ENCODE data around the gene CORO2A. TPM values are rescaled to one million over a fixed set of nuclear protein-coding genes. Genes with fewer than 3 reads are reported as not detected.

The CORO2A gene
- total and polyA plus RNA-seq, 2 donors (not counting 3 experiments of a cell fraction or from before 2014, with no cell fraction given), result 0.35 to 0.53 TPM

- FAIRE-seq (no peak), DNase-seq (ENCODE audit: low read depth, low spot score) (no peak)
- no peaks in the 10 kb centered on the region for H3K27me3 ChIP-seq (ENCODE audit: control insufficient read depth in 2 of 2, insufficient read depth in 2 of 2, low read length in 2 of 2)
- CTCF ChIA-PET, result no interaction called here
- TF ChIP-seq MYC (IDR thresholded peaks at IDR 0.05; ENCODE audit: low read depth, low read length) (no peak), EZH2 (IDR thresholded peaks at IDR 0.05; ENCODE audit: borderline replicate concordance, low read depth, low read length, severe bottlenecking) (no peak), FOS (IDR thresholded peaks at IDR 0.05; ENCODE audit: borderline replicate concordance, insufficient read depth, low read length) (no peak), POLR2AphosphoS5 (IDR thresholded peaks at IDR 0.05; ENCODE audit: insufficient read depth, low read depth, low read length) (no peak), GATA2 (IDR thresholded peaks at IDR 0.05; ENCODE audit: insufficient read depth, insufficient read length, low read depth, low read length) (no peak), CTCF (IDR thresholded peaks at IDR 0.05; ENCODE audit: extremely low read depth in 1 of 2, insufficient read depth in 1 of 2, low read depth in 1 of 2, low read length in 2 of 2) (no peak), JUN (IDR thresholded peaks at IDR 0.05; ENCODE audit: borderline replicate concordance, insufficient read depth, insufficient read length, low read depth) (no peak), POLR2A (IDR thresholded peaks at IDR 0.05; ENCODE audit: low read depth, low read length) (no peak)
- TF ChIP-seq, protein P1, sequence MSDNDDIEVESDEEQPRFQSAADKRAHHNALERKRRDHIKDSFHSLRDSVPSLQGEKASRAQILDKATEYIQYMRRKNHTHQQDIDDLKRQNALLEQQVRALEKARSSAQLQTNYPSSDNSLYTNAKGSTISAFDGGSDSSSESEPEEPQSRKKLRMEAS (IDR thresholded peaks at IDR 0.05; ENCODE audit: insufficient read depth, insufficient read length), result no peak
- H3K4me3 ChIP-seq (replicated peaks in 1 of 3; ENCODE audit: insufficient read depth in 1 of 3, low read depth in 1 of 3, low read length in 3 of 3), result no peak overlapping the region
- H3K9me1 ChIP-seq (replicated peaks; ENCODE audit: control insufficient read depth, extremely low read depth, insufficient read depth, low read length), result no peaks in the 10 kb centered on the region
- BruUV-seq (replicated peaks), result no TSS peak
- H3K36me3 ChIP-seq (ENCODE audit: control insufficient read depth in 2 of 2, extremely low read depth in 1 of 2, insufficient read depth in 2 of 2, low read length in 2 of 2), result no peaks in the 10 kb centered on the region
- no peak overlapping the region for H3K4me2 ChIP-seq (ENCODE audit: insufficient read depth, low read length)
- POLR2A ChIA-PET, result no interaction called here
- H3K27ac ChIP-seq (ENCODE audit: insufficient read depth, low read depth, low read length), result no peak overlapping the region
- dilution Hi-C loops (cut with MboI; ENCODE audit: extremely low pct_ligation_motif_present, low sequenced_read_pairs) (no loop called here), intact Hi-C loops (cut with micrococcal nuclease) (no loop called here)
- H3K9ac ChIP-seq (replicated peaks; ENCODE audit: extremely low read depth, insufficient read depth, low read length), result no peak overlapping the region
- H3K4me1 ChIP-seq (ENCODE audit: control insufficient read depth, extremely low read depth, insufficient read depth, low read length), result no peaks in the 10 kb centered on the region
- H2AFZ ChIP-seq (ENCODE audit: low read depth, low read length), result no peak overlapping the region
- no peaks in the 10 kb centered on the region for H3K79me2 ChIP-seq (ENCODE audit: control insufficient read depth, insufficient read depth, low read length)
- H4K20me1 ChIP-seq (replicated peaks; ENCODE audit: control insufficient read depth, extremely low read depth, insufficient read depth, low read length), result no peaks in the 10 kb centered on the region
- no peaks in the 10 kb centered on the region for H3K9me3 ChIP-seq (replicated peaks; ENCODE audit: control insufficient read depth, insufficient read depth, low read length)
Observed at GRCh38 chr9:98185021-98185567, 7.3 kb downstream of the CORO2A start.
